ENCODE results near the gene FRAT1.
"Not testable (repeated sequence)": the region's sequence is repeated elsewhere in the genome, so short reads cannot be mapped to it uniquely, and the experiment has no call there.

The FRAT1 gene, protein sequence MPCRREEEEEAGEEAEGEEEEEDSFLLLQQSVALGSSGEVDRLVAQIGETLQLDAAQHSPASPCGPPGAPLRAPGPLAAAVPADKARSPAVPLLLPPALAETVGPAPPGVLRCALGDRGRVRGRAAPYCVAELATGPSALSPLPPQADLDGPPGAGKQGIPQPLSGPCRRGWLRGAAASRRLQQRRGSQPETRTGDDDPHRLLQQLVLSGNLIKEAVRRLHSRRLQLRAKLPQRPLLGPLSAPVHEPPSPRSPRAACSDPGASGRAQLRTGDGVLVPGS

DNA sequence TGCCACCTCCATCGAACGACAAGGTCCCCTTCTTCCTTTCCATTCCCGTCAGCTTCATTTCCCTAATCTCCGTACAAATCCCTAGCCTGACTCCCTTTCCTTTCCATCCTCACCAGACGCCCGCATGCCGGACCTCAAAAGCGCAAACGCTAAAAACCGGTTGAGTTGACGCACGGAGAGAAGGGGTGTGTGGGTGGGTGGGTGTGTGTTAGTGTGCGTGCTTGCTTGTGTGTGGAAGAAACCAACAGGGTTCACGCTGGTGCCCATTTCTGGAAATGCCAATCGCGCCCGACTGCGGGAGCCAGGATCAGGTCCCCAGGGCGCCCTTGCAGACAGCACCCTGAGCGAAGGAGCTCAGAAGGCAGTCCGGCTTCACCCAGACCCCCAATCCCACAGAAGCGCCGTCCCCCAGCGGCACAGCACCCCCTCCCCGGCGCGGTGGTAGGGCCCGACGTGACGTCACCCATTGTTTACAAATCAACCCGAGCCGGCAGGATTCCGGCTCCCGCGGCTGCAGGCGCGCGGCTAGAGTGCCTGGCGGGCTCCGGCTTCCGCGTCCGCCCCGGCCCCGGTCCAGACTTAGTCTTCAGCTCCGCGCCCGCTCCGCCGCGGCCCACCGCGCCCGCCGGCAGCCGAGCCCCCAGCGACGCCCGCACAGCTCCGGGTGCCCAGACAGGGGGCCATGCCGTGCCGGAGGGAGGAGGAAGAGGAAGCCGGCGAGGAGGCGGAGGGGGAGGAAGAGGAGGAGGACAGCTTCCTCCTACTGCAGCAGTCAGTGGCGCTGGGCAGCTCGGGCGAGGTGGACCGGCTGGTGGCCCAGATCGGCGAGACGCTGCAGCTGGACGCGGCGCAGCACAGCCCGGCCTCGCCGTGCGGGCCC, at the start of gene FRAT1:
FRAT1 (plus strand) TSS at position 500 of the 880 bp plus-strand sequence; CDS start at position 683, 183 bp downstream.
- peak; percentile 69 to 87 (median 82) for DNase-seq (ENCODE audit: low read depth in 2 of 3, low spot score in 1 of 3)

- no peak for DNase-seq (ENCODE audit: low read depth in 2 of 3, low spot score in 1 of 3)
Measured at GRCh38 chr10:97270523-97271154, 48.4 kb upstream of the FRAT1 start.

- no peak for DNase-seq (ENCODE audit: low read depth in 2 of 3, low spot score in 1 of 3)
Measured at GRCh38 chr10:97273700-97274099, 45.4 kb upstream of the FRAT1 start.

GRCh38 chr10:97274828-97275227, 44.2 kb upstream of the FRAT1 start:
- DNase-seq (ENCODE audit: low read depth in 2 of 3, low spot score in 1 of 3): no peak

- no peak for DNase-seq (ENCODE audit: low read depth in 2 of 3, low spot score in 1 of 3)
Measured at GRCh38 chr10:97277551-97277950, 41.5 kb upstream of the FRAT1 start.

GRCh38 chr10:97278491-97278989, 40.5 kb upstream of the FRAT1 start:
- no peak for DNase-seq (ENCODE audit: low read depth in 2 of 3, low spot score in 1 of 3)

GRCh38 chr10:97279121-97279815, 39.8 kb upstream of the FRAT1 start:
- no peak for DNase-seq (ENCODE audit: low read depth in 2 of 3, low spot score in 1 of 3)

- no peak for DNase-seq (ENCODE audit: low read depth in 2 of 3, low spot score in 1 of 3)
Measured at GRCh38 chr10:97280783-97281182, 38.3 kb upstream of the FRAT1 start.

DNA sequence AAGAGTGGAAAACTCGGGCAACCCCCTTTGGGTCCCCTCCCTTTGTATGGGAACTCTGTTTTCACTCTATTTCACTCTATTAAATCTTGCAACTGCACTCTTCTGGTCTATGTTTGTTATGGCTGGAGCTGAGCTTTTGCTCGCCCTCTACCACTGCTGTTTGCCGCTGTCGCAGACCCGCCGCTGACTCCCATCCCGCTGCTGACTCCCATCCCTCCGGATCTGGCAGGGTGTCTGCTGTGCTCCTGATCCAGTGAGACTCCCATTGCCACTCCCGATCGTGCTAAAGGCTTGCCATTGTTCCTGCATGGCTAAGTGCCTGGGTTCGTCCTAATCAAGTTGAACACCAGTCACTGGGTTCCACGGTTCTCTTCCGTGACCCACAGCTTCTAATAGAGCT, 29.0 kb upstream of the FRAT1 start:
- not testable (repeated sequence) for DNase-seq (ENCODE audit: low read depth in 2 of 3, low spot score in 1 of 3)

DNA sequence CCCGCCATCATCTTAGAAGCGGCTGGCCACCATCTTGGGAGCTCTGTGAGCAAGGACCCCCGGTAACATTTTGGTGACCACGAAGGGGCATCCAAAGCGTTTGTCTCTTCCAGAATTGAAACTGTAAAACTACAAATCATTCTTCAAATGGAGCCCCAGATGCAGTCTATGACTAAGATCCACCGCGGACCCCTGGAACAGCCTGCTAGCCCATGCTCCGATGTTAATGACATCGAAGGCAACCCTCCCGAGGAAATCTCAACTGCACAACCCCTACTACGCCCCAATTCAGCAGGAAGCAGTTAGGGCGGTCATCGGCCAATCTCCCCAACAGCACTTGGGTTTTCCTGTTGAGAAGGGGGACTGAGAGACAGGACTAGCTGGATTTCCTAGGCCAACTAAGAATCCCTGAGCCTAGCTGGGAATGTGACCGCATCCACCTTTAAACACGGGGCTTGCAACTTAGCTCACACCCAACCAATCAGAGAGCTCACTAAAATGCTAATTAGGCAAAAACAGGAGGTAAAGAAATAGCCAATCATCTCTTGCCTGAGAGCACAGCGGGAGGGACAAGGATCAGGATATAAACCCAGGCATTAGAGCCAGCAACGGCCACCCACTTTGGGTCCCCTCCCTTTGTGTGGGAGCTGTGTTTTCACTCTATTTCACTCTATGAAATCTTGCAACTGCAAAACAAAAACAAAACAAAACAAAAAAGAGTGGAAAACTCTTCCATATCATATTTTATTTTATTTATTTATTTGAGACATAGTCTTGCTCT, 28.3 kb upstream of the FRAT1 start:
- DNase-seq (ENCODE audit: low read depth in 2 of 3, low spot score in 1 of 3): not testable (repeated sequence)

DNA sequence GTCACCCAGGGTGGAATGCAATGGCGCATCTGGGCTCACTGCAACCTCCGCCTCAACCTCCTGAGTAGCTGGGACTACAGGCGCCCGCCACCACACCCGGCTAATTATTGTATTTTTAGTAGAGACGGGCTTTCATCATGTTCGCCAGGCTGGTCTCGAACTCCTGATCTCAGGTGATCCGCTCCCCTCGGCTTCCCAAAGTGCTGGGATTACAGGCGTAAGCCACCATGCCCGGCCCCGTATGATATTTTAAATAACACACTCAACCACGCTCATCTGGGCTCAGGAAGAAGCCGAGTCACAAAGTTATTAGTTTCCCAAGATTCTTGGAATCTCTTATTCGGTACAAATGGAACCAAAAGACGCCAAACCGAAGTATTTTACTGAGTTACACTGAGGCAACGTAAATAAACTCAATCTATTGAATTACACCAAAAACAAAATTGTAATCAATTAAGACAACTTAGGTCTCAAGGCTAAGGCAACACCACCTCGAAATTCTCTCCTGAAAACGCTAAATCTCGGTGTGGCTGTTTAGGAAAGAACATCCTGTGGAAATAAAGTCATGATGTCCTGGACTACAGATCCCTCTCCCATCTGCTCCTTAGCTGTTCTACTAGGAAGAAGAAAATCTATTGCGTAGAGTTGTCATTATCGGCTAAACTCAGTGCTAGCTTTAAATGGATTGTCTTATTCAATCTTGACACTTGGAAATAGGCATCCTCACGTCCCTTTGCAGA, 27.5 kb upstream of the FRAT1 start:
- DNase-seq (ENCODE audit: low read depth in 2 of 3, low spot score in 1 of 3): no peak

- peak; percentile 88 to 93 (median 92) for DNase-seq (ENCODE audit: low read depth in 2 of 3, low spot score in 1 of 3)
Measured at GRCh38 chr10:97292097-97292861, 26.8 kb upstream of the FRAT1 start, which contains the start of gene ARHGAP19. Gene ARHGAP19, minus strand, starts transcription at chr10:97292637. Its CDS starts 10 bp downstream, at chr10:97292627.

DNA sequence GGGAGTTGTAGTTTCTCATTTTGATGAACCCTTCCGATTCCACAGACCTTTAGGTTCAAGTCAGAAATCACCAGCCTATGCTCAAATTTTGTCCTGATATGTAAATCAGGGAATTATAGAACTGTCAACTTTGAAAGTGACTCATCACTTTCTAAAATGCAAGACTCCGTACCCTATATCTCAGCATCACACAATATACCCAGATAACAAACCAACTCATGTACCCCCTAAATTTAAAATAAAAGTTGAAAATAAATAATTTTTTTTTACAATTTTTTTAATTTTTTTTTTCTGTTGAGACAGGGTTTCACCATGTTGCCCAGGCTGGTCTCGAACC, 26.2 kb upstream of the FRAT1 start:
- no peak for DNase-seq (ENCODE audit: low read depth in 2 of 3, low spot score in 1 of 3)

DNA sequence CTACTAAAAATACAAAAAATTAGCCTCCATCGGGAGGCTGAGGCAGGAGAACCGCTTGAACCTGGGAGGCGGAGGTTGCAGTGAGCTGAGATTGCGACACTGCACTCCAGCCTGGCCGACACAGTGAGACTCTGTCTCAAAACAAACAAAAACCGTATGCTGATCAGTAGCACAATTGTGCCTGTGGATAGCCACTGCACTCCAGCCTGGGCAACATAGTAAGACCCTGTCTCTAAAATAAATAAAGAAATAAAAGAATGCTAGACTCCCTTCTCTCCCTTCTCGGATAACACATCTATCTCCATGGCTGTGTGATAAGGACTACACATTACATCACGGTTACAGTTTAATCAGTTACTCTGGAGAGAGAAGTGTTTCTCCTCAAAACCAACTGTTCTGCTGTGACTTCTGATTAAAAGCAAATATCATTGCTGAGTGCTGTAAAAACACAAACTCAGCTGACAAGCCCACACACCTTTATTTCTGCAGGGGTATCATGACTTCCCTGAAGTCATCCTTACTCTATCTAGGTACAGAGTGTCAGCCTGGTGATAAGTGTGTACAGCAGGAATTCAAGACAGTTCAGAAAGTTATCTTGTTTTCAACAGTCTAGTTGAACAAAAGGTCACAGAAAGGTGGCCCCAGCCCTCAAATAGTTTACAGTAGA, 21.4 kb upstream of the FRAT1 start:
- DNase-seq (ENCODE audit: low read depth in 2 of 3, low spot score in 1 of 3): no peak

DNA sequence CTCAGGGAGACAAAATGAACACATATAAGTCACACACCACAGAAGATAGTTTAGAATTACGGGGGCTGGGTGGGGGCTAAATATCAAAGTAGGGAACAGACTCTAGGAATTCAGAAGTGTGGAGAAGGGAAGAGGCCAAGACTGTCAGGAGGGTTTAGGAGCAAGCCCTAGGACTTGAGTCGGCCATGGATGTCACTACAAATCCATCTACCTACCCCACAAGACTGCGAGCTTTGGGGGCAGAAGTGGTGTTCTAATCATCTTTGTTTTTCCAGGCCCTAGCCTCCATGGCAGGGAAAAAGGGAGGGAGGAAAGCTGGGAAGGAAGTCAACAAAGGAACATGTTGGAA, 20.9 kb upstream of the FRAT1 start:
- no peak for DNase-seq (ENCODE audit: low read depth in 2 of 3, low spot score in 1 of 3)

GRCh38 chr10:97300980-97301379, 18.1 kb upstream of the FRAT1 start:
- DNase-seq (ENCODE audit: low read depth in 2 of 3, low spot score in 1 of 3): no peak

GRCh38 chr10:97302088-97302791, 16.8 kb upstream of the FRAT1 start:
- no peak for DNase-seq (ENCODE audit: low read depth in 2 of 3, low spot score in 1 of 3)

- DNase-seq (ENCODE audit: low read depth in 2 of 3, low spot score in 1 of 3): no peak
Measured at GRCh38 chr10:97307441-97307840, 11.6 kb upstream of the FRAT1 start.
